Measurements from ENCODE around the gene MRPL42. TPM values are rescaled to one million over a fixed set of nuclear protein-coding genes. Genes with fewer than 3 reads are reported as not detected.
A peak's percentile ranks its signal among the peaks of the same experiment; 100 is the strongest.

MRPL42 gene
- total RNA-seq, 2 donors from 2014 or later = 76.4 to 82.8 TPM

GRCh38 chr12:93434256-93434865, 33.0 kb upstream of the MRPL42 start:
- Histone ChIP-seq H3K9ac (ENCODE audit: low read depth in 2 of 2, low read length in 2 of 2) (no peak overlapping the region), H3K27me3 (no peaks in the 10 kb centered on the region), H3K4me1 (peaks cover 4% of the 10 kb centered on the region), H3K36me3 (no peaks in the 10 kb centered on the region), H3K9me3 (no peaks in the 10 kb centered on the region), H3K27ac (no peak overlapping the region), H3K4me3 (no peak overlapping the region)
- TF ChIP-seq CTCF (IDR thresholded peaks at IDR 0.05) = no peak
- no peak for DNase-seq
- intact Hi-C loops (cut with DNase I) = no loop called here

- Histone ChIP-seq H3K9ac (ENCODE audit: low read depth in 2 of 2, low read length in 2 of 2) (no peak overlapping the region), H3K27me3 (no peaks in the 10 kb centered on the region), H3K4me3 (no peak overlapping the region), H3K4me1 (peaks cover 18% of the 10 kb centered on the region), H3K9me3 (no peaks in the 10 kb centered on the region), H3K27ac (no peak overlapping the region), H3K36me3 (no peaks in the 10 kb centered on the region)
- DNase-seq = no peak
- no peak for TF ChIP-seq CTCF (IDR thresholded peaks at IDR 0.05)
- intact Hi-C loops (cut with DNase I) = no loop called here
Measured at GRCh38 chr12:93438266-93439050, 28.9 kb upstream of the MRPL42 start.

GRCh38 chr12:93440043-93440835, 27.1 kb upstream of the MRPL42 start:
- Histone ChIP-seq H3K36me3 (no peaks in the 10 kb centered on the region), H3K9ac (ENCODE audit: low read depth in 2 of 2, low read length in 2 of 2) (peak overlapping the region; percentile 78 to 97), H3K4me3 (peak overlapping the region; percentile 96), H3K27ac (peak overlapping the region; percentile 82), H3K9me3 (no peaks in the 10 kb centered on the region), H3K27me3 (no peaks in the 10 kb centered on the region), H3K4me1 (peaks cover 18% of the 10 kb centered on the region)
- intact Hi-C loops (cut with DNase I) = no loop called here
- TF ChIP-seq CTCF (IDR thresholded peaks at IDR 0.05) = no peak
- no peak for DNase-seq

GRCh38 chr12:93441081-93441616, 26.2 kb upstream of the MRPL42 start:
- no peaks in the 10 kb centered on the region for H3K9me3 ChIP-seq
- H3K9ac ChIP-seq (ENCODE audit: low read depth in 2 of 2, low read length in 2 of 2) = peak overlapping the region; percentile 78 to 97
- H3K27ac ChIP-seq = peak overlapping the region; percentile 82
- peak; percentile 50 for DNase-seq
- no peaks in the 10 kb centered on the region for H3K36me3 ChIP-seq
- no peaks in the 10 kb centered on the region for H3K27me3 ChIP-seq
- H3K4me3 ChIP-seq = peak overlapping the region; percentile 96
- intact Hi-C loops (cut with DNase I) = no loop called here
- TF ChIP-seq CTCF (IDR thresholded peaks at IDR 0.05) = no peak
- peaks cover 18% of the 10 kb centered on the region for H3K4me1 ChIP-seq
